Measurements from ENCODE around the gene SLC25A45.

Gene SLC25A45

DNA sequence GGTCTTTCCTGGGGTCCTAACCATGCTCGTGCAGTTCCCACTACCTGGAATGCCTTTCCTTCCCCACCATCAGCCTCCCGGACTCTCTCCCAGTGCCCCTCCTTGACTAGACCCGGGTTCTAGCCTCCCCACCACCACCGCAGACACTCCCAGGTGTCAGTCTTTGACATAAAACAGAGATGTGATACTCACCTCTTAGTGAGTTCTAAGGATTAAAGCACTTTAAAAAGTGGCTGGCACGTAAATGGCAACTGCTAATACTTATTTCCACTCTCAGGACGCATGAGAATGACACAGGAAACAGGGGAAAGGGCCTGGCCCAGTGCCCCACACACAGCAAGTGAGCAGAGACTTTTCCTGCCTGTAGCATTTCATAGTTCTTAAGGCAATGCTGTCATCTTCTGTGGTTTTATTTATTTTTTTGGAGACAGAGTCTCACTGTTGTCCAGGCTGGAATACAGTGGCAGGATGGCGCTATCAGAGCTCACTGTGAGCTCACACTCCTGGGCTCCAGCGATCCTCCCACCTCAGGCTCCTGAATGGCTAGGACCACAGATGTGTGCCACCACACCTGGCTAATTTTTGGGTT lies 1.9 kb upstream of the SLC25A45 start:
- no peak for DNase-seq

DNA sequence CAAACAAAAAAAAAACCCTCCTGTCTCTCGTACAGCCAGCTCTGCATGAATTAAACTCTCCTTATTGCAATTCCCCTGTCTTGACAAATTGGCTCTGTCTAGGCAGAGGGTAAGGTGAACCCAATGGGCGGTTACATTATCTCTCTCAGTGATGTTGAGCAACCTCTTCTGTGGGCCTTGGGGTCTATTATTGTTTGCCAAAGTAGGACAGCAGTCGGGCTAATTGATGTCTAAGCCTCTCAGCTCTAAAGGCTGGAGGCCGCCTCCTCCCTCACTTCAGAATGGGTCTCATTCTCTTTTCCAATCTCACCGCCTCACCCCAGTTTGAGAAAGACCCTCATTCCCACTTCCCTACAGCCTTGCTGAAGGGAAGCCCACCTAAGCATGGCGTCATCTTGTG lies 1.3 kb upstream of the SLC25A45 start:
- no peak for DNase-seq

DNA sequence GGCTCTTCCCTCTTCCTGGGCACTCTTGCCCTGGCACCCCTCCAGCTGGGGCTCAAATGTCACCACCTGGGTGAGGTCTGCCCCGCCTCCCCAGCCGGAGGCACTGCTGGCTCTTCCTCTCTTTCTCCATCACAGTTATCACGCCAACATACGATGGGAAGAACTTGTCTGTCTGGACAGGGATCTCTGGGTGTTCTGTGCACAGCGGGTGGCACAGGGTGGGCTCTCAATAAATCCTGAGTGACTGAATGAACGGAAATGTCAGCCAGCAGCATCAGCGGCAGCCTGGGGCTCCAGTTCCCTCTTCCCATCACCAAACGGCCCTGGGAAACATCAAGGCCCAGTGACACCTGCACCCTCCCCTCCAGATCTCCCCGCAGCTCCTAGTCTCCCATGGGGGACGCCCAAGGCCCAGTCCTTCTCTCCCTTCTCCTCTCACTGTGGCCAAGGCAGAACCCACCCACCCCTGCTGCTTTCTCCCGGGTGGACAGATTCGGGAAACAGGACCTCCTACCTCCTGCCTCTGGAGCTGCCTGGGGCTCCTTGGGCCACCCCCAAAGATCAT lies 440 bp upstream of the SLC25A45 start:
- no peak for DNase-seq

DNA sequence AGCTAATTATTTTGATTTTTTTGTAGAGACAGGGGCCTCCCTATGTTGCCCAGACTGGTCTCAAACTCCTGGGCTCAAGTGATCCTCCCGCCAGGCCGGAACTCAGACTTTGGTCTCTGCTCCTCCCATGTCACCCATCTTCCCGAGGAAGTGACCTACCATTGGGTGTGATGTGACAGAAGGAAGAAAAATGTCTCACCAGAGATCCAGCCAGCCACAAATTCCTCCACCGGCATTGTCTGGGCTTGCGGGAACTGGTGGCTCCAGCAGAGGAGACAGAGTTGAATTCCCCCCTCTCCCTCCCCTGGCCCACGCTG lies 772 bp downstream of the SLC25A45 start:
- no peak for DNase-seq

DNA sequence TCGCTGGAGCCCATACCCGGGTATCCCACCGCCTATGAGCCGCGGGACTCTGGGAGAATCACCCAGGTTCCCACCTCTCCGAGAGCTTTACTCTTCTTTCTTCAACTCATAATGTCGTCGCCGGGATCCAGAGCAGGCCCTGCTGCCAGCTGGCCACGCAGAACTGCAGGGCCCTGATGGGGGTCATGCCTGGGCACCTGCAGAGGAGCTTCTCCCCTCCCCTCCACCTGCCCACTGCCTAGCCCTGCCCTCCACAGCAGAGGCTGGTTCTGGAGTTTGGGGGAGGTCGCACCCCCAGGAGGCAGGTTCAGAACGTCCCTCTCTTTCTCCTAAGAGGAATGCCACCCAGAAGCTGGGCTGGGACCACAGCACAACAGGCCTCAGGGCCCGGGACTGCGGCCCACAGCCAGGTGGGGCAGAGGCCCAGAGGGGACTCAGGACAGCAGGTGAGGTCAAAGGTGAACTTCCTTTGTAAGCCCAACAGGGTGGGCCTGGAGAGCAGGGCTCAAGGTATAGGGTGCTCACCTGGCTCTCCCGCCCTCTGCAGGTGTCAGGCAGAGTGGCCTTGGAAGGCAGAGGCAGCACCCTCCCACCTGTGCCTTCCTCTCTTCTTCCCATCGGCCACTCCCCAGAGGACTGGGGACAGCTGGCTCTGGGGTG lies 1.9 kb downstream of the SLC25A45 start:
- no peak for DNase-seq

DNA sequence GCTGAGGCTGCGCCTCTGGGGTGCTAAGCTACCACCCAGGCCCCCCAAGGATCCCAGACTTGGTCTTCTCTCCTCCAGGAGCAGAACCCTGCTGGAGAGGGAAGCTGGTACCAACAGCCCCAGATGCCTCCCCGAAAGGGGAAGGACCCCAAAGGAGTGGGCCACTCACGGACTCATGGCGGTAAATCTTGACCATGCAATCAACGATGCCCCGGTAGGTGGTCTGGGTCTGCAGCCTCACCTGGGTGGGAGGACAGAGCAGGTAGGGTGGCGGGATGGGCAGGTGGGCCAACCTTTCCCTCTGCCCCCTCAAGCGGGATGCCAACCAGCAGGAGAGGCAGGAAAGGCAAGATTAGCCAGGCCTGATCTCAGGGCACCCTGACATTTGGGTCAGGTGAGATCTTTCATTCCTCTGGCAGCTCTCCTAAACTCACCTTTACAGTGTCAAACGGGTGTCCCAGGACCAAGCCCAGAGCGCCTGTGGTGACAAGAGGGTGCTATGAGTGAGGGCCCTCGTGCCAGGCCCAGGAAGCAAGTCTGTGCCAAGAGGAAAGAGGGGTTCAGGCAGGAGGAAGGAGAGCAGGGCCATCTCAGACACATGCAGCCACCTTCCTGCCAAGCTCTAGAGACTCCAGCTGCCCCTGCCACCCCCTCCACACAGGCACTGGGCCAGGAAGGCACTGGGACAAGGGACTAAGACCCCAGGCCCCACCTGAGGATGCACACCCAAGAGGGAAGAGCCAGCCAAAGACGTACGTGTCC lies 2.6 kb downstream of the SLC25A45 start:
- DNase-seq: no peak

DNA sequence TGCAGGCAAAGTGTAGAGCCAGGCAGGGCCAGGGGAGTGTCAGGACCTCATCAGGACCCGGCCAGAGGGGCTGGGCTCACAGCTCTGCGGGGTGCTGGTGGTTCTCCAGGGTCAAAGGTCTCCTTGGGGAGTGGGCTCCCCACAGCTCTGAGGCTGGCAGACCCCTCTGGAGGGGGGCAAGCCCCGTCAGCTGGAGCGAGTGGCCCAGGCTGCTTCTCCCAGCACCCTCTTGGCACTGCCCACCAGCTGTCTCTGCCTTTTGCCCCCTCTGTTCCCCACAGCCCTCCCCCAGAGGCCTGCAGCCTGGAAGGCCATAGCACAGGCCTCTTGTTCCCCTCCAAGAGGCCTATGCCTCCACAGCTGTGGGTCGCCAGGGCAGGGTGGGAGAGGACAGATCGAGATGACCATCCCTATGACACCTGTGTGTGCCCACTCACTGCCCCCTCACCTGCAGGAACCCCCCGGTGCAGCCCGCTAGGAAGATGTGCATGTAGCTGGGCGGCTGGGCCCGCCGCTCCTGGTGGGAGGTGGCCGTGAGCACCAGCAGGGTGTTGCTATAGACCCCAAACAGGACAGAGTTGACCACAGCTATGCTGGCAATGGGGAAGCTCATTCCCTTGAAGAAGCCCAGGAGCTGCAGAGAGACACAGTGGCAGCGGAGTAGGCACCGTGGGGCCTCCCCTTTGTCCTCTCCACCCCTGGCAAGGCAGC lies 3.4 kb downstream of the SLC25A45 start:
- no peak for DNase-seq

DNA sequence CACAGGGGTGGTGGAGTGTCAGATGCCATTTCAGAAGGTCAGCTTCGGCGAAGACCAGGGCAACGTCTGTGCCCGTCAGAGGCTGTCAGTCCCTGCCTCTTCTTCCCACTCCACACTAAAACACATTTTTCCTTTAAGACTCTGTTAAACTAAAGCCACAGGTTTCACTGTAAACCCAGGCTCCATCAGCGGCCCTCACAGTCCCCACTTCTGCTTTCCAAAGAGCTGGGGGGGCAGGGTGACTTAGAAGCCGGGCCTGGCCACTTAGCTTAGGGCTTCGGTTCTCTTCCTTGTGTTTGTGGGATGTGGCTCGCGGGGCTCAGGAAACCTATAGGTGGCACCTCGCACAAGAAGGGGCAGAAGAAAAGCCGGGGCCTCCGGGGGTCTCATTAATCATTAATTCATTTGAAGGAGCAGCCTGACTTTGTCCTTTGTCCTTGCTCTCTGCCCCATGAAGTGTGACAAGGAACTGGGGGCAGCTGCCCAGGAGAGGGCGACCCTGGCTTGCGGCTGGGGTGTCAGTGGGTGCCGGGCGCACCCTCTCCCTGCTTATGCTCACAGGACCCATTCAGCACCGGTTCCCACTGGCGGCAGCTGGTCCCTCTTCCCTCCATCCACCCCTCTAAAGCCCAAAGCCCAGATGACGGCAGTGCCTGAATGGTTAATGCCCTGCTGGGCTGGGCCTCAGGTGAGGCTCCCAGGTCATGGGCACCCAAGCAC lies 4.1 kb downstream of the SLC25A45 start:
- peak; percentile 40 for DNase-seq

DNA sequence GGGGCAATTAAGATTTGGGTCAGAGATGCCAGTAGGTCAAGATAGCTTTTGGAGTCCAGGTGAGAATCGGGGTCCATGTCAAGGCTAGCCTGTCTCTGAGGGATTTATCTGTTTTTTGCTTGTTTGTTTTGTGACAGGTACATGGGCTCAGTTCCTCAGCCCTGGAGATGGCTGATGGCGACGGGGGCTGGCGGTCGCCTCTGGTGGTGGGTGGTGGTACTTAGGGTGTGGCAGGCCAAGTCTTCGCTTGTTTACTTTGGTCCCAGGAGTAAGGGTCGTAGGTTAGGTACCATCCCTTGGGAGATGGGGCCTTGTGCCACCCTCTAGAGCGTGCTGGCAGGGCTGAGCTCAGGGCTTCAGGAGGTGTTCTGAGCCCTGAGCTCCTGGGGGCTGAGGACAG lies 4.7 kb downstream of the SLC25A45 start:
- DNase-seq: no peak

DNA sequence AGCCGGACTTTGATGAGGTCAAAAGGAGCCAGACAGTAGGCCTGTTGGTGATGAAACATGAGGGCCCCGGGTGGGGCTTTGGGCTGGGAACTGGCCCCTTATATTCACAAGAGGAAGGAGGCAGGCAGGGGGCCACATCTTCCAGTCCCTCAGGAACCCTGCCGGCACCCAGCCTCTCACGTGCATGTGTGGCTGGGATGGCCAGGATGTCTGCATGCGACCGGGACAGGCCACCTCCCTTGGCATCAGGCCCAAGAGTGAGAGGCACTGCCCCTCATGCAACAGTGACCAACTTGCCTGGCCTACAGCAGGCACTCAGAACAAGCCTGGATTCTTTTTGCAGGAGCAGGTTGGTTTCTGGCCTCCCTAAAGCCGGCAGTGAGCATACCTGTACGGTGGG lies 5.4 kb downstream of the SLC25A45 start:
- DNase-seq: no peak

DNA sequence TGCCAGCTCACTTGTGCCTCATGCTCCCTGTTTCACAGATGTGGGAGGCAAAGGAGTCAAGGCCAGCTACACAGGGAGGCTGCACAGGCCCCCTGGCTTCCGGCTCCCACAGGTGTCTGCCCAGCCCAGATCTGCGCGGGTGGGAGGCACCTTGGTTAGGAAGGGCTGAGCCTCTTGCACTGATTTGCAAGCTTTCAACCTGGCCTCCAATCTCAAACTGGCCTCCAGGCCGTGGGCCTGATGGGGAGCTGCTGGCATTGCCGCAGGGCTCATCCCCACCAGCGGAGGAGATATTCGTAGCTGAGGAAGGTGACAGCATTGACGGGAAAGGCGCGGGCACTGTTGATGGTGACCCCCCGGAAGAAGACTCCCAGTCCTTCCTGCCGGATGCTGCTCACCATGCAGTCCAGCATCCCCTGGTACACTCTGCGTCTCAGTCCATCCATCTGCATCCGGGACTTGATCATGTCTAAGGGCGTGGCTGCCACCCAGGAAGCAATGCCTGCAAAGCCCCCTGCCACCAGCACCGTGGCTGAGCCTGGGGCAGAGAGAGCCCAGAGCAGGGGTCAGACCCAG lies 6.2 kb downstream of the SLC25A45 start:
- DNase-seq: no peak

DNA sequence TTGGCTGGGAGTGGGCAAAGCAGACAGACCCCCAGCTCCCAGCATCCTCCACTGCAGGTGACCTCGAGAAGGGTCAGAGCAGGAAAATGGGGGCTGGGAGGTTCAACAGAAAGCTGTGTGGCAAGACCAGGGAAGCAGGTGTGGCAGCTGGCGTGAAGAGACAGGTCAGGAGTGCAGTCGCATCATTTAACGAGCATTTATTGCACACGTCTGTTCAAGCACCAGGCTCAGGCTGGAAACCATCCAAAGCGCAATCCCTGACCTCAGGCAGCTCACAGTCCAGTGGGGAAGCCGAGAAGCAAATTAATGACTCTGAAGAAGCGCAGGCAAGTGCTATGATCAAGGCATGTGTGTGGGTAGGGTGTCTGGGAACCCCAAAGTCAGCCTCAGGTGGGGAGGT lies 7.4 kb downstream of the SLC25A45 start:
- DNase-seq: no peak

DNA sequence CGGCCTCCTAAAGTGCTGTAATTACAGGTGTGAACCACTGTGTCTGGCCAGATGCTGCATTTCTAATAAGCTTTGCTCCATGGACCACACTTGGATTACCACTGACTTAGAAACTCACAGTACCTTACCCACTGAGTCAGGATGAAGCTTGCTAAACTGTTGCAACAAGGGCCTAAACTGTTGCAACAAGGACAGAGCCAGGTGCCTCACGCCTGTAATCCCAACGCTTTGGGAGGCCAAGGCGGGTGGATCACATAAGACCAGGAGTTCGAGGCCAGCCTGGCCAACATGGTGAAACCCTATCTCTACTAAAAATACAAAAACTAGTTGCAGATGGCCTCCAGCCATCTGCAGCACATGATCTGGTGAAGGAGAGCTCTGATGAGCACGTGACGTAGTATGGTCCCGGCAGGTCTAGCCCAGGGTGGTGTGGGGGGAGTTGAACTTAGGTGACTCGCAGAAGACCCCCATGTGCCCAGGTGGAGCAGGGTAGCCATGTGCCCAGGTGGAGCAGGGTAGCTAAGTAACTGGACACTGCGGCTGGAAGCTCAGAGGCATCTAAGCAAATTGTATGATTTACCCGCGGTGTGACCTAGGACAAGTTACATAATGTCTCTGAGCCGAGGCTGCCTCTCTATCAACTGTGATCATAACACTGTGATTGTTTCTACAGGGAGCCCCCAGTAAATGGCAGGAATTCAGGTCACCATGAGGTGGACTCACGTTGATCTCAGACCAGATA lies 8.4 kb downstream of the SLC25A45 start:
- DNase-seq: no peak

DNA sequence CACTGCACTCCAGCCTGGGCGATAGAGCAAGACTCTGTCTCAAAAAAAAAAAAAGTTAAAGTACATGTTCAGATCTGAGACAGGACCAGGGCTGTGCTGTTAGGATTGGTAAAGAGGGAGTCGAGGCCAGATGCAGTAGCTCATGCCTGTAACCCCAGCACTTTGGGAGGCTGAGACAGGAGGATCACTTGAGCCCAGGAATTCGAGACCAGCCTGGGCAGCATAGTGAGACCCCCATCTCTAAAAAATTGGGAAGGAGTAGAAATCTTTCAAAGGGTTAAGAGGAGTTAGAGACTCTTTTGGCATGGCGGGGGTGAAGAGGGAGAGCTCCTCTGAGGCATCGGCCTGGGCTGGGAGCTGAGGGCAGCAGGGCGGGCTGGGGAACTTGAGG lies 11.8 kb downstream of the SLC25A45 start:
- no peak for DNase-seq

DNA sequence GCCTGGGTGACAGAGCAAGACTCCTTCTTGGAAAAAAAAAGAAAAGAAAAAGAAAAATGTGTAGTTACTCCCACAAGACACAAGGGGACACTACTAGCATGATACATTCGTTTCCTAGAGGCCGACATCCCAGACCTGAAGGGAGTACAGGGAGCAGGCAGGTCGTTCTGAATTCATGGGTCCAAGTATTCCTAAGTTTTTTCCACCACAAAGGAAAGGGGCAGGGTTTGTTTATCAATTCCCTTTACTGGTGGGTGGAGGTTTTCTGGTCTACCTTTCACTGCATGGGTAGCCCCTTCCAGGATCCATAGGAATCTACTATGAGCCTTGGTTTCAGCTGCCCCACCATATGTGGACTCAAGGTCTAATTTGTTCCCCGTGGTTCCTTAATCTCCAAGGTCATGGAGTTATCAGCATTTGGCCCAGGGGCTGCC lies 16.1 kb downstream of the SLC25A45 start:
- peak; percentile 15 for DNase-seq

DNA sequence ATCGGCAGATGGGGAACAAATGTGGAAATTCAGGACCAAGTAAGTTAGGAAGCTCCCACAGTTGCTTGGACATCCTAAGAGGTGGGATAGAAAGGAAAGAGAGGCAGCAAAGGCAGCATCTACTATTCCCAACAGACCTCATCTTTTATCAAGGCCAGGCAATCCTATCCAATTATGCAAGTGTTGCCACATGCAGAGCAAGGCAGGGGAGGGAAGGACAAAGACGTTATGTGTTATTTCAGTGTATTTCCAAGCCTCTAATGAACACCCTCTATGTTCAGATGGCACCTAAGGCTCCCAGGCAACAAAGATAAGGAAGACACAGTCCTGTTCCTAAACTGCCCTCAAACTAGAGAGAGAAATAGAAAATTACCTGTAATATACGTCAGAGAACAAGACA lies 18.7 kb downstream of the SLC25A45 start:
- DNase-seq: no peak

DNA sequence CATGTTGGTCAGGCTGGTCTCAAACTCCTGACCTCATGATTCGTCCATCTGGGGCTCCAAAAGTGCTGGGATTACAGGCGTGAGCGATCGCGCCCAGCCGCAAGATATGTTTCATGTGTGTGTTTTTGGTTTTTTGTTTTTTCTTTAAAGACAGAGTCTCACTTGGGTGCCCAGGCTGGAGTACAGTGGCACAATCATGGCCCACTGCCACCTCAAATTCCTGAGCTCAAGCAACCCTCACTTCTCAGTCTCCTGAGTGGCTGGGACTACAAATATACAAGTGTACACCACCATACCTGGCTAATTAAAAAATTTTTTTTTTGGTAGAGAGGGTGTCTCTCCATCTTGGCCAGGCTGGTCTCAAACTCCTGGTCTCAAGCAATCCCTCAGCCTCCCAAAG lies 19.5 kb downstream of the SLC25A45 start:
- no peak for DNase-seq

DNA sequence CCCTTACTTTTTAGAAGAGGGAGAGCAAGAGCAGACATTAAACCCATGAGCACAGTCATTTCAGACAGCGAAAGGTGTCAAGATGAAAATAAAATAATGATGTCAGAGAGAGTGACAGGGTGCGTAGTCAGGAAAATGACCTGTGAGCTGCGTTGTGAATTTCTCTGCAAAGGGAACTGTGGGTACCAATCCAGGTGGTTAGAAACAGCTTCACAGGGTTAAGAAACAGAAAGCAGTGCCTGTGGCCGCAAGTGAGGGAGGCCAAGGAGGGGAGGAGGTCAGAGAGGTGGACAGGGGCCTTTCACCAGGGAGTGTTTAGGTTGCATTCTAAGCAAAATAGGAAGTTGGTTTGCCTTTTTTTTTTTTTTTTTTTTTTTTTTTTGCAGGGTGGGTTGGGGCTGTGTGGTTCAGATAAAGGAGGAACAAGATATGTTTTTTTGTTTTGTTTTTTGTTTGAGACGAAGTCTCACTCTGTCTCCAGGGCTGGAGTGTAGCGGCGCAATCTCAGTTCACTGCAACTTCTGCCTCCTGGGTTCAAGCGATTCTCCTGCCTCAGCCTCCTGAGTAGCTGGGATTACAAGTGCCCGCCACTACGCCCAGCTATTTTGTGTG lies 20.0 kb downstream of the SLC25A45 start:
- no peak for DNase-seq

DNA sequence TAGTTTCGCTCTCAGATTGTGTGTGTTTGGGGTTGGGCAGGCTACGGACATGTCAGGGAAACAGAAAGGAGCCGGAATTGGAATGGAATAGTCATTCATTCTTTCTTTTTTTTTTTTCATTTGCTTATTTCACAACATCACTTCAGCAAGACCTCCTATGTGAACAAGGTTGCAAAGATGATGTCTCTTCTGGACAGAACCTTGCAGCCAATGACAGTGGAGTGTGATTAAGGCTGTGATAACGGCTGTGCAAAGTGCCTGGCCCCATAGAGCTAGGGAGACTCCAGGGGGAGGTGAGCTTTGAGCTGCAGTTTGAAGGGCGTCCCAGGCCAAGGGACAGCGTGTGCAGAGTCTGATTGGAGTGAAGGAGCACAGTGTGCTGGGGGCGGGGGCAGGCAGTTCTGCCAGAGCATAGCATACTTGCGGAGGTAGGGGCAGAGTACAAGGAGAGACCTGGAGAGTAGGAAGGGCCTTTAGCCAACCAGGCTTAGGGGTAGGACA lies 24.5 kb downstream of the SLC25A45 start:
- DNase-seq: no peak

DNA sequence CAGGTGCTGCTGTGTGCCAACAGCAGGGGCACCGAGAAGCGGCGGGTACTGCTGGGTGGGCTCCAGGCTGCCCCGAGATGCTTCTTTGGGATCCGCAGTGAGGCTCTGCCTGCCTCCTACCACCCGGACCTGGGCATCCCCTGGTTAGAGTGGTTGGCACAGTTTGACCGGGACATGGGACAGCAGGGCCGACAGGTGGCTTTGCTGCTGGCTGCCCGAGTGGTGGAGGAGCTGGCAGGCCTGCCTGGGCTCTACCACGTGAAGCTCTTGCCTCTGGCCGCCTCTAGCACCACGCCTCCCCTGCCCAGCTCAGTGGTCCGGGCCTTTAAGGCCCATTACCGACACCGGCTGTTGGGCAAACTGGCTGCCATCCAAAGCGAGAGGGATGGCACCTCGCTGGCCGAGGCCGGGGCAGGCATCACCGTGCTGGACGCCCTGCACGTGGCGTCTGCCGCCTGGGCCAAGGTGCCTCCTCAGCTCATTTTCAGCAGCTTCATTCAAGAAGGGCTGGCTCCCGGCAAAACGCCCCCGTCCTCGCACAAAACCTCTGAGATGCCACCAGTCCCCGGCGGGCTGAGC lies 26.0 kb downstream of the SLC25A45 start:
- DNase-seq: no peak

Data from SIG-M5 (cell line).